CD4-positive, alpha-beta memory T cell (primary cell): ENCODE measurements around the gene THSD7B. TPM values are rescaled to one million over a fixed set of nuclear protein-coding genes. Genes with fewer than 3 reads are reported as not detected.
"Not testable (repeated sequence)": the region's sequence is repeated elsewhere in the genome, so short reads cannot be mapped to it uniquely, and the experiment has no call there.

Source experiments
- CTCF ChIA-PET: fragments of 350-600 bp; sonication (Branson Sonifier 250); formaldehyde crosslinking; loops from one replicate; lab custom pipeline; 2021; ENCODE audit warnings: inconsistent platforms; ENCODE audit not compliant: partially characterized antibody; lab: Charles Lee
- POLR2A ChIA-PET: fragments of 350-600 bp; sonication (Branson Sonifier 250); formaldehyde crosslinking; loops from one replicate; lab custom pipeline; 2021; ENCODE audit not compliant: partially characterized antibody; lab: Charles Lee
- DNase-seq, 5 donors: peaks; one replicate each; pipeline versions ENCODE4 v3.0.0 to v3.0.0-alpha.2; 2020 to 2022; ENCODE audit warnings: mixed read lengths in 1 of 5
- H3K27ac ChIP-seq: one replicate; pipeline ENCODE4 v1.7.0; 2013; ENCODE audit warnings: low read depth, low read length
- H3K27me3 ChIP-seq: 2 replicates; pipeline ENCODE4 v1.7.0; 2013; ENCODE audit warnings: mild to moderate bottlenecking, low read length, moderate library complexity; ENCODE audit not compliant: insufficient read depth
- H3K36me3 ChIP-seq: 2 replicates; pipeline ENCODE4 v1.7.0; 2013; ENCODE audit warnings: mild to moderate bottlenecking, low read length, moderate library complexity; ENCODE audit not compliant: insufficient read depth
- H3K4me1 ChIP-seq: 2 replicates; pipeline ENCODE4 v1.7.0; 2013; ENCODE audit warnings: mild to moderate bottlenecking, low read length, moderate library complexity; ENCODE audit not compliant: insufficient read depth
- H3K4me3 ChIP-seq, 2 donors: one replicate each; pipeline ENCODE4 v1.7.0; 2013; ENCODE audit warnings: low read length in 2 of 2, mild to moderate bottlenecking in 1 of 2
- H3K9me3 ChIP-seq, 2 donors: one replicate each; pipeline ENCODE4 v1.7.0; 2013; ENCODE audit warnings: low read length in 2 of 2, control low read depth in 1 of 2; ENCODE audit not compliant: control insufficient read depth in 1 of 2
- H3K27ac Mint-ChIP-seq, 7 donors: one replicate each; pipeline ENCODE4 v1.8.0; 2020 to 2021; ENCODE audit warnings: mixed read lengths in 7 of 7, mild to moderate bottlenecking in 6 of 7, inconsistent platforms in 3 of 7, moderate library complexity in 3 of 7
- H3K27me3 Mint-ChIP-seq, 2 donors: one replicate each; pipeline ENCODE4 v1.8.0; 2020 to 2021; ENCODE audit warnings: mixed read lengths in 2 of 2
- H3K36me3 Mint-ChIP-seq, 2 donors: one replicate each; pipeline ENCODE4 v1.8.0; 2020 to 2021; ENCODE audit warnings: mixed read lengths in 2 of 2, inconsistent platforms in 1 of 2, mild to moderate bottlenecking in 1 of 2
- H3K4me1 Mint-ChIP-seq, 4 donors: one replicate each; pipeline ENCODE4 v1.8.0; 2020 to 2021; ENCODE audit warnings: mixed read lengths in 4 of 4, mild to moderate bottlenecking in 1 of 4
- H3K4me3 Mint-ChIP-seq, 8 donors: one replicate each; pipeline ENCODE4 v1.8.0; 2020 to 2021; ENCODE audit warnings: mixed read lengths in 8 of 8, mild to moderate bottlenecking in 7 of 8, moderate library complexity in 6 of 8, inconsistent platforms in 3 of 8
- H3K9me3 Mint-ChIP-seq, 8 donors: one replicate each; pipeline ENCODE4 v1.8.0; 2020 to 2021; ENCODE audit warnings: mixed read lengths in 8 of 8, mild to moderate bottlenecking in 5 of 8, inconsistent platforms in 3 of 8, moderate library complexity in 1 of 8
- intact Hi-C: fragments of 100-400 bp; cut with micrococcal nuclease; formaldehyde crosslinking; loops from one replicate; pipeline ENCODE4 v1.15.1; 2023
- polyA plus RNA-seq, 2 donors: library from polyadenylated mRNA; unstranded; fragments of 300-500 nt; fragmentation: Illumina TruSeq; gene quantifications; one replicate each; pipeline ENCODE4 v1.2.3, GENCODE V29; 2021
- total RNA-seq, 2 experiments: library from RNA; stranded (reverse); gene quantifications; one replicate each; pipeline ENCODE4 v1.2.3, GENCODE V29; 2021

Gene THSD7B
- total and polyA plus RNA-seq, 4 experiments from 2014 or later, result not detected

GRCh38 chr2:136751406-136751805, 13.9 kb upstream of the THSD7B start:
- H3K36me3 ChIP-seq, result no peaks in the 10 kb centered on the region
- no peak overlapping the region for H3K27ac ChIP-seq
- H3K4me1 ChIP-seq, result no peaks in the 10 kb centered on the region
- Mint-ChIP-seq H3K4me3 (no peak overlapping the region), H3K4me1 (no peaks in the 10 kb centered on the region), H3K27me3 (peaks cover 0 to 12% of the 10 kb centered on the region in 2 donors), H3K9me3 (peaks cover 0 to 3% (median 0%) of the 10 kb centered on the region in 8 donors), H3K36me3 (no peaks in the 10 kb centered on the region), H3K27ac (no peak overlapping the region)
- intact Hi-C loops, result no loop called here
- DNase-seq, result no peak
- no peak overlapping the region for H3K4me3 ChIP-seq
- no peaks in the 10 kb centered on the region for H3K27me3 ChIP-seq
- ChIA-PET POLR2A (no interaction called here), CTCF (no interaction called here)
- no peaks in the 10 kb centered on the region for H3K9me3 ChIP-seq

GRCh38 chr2:136758504-136758903, 6.8 kb upstream of the THSD7B start:
- H3K4me1 Mint-ChIP-seq, H3K27me3 ChIP-seq, H3K4me1 ChIP-seq, H3K36me3 Mint-ChIP-seq, H3K4me3 ChIP-seq, H3K9me3 Mint-ChIP-seq, H3K27ac ChIP-seq, POLR2A ChIA-PET, CTCF ChIA-PET, intact Hi-C loops, H3K27ac Mint-ChIP-seq, H3K4me3 Mint-ChIP-seq, H3K36me3 ChIP-seq, DNase-seq, H3K9me3 ChIP-seq: not testable (repeated sequence)
- peaks cover 12 to 16% of the 10 kb centered on the region in 2 donors for H3K27me3 Mint-ChIP-seq

GRCh38 chr2:136764452-136765255, 691 bp upstream of the THSD7B start:
- peaks cover 38 to 41% of the 10 kb centered on the region in 2 donors for H3K27me3 Mint-ChIP-seq
- H3K4me1 Mint-ChIP-seq, result peaks cover 0 to 15% (median 2%) of the 10 kb centered on the region in 4 donors
- H3K27ac ChIP-seq, result no peak overlapping the region
- DNase-seq, result no peak
- H3K4me3 Mint-ChIP-seq, result peak overlapping the region in 3 of 8 donors; percentile 13 to 63 (median 50)
- H3K9me3 Mint-ChIP-seq, result peaks cover 0 to 6% (median 4%) of the 10 kb centered on the region in 8 donors
- H3K27ac Mint-ChIP-seq, result no peak overlapping the region
- no peak overlapping the region for H3K4me3 ChIP-seq
- H3K36me3 Mint-ChIP-seq, result no peaks in the 10 kb centered on the region
- intact Hi-C loops, result no loop called here
- H3K4me1 ChIP-seq, result no peaks in the 10 kb centered on the region
- H3K27me3 ChIP-seq, result peaks cover 6% of the 10 kb centered on the region
- H3K36me3 ChIP-seq, result no peaks in the 10 kb centered on the region
- H3K9me3 ChIP-seq, result no peaks in the 10 kb centered on the region
- ChIA-PET CTCF (no interaction called here), POLR2A (no interaction called here)

- Mint-ChIP-seq H3K4me1 (peaks cover 0 to 15% (median 2%) of the 10 kb centered on the region in 4 donors), H3K36me3 (no peaks in the 10 kb centered on the region), H3K4me3 (peak overlapping the region in 3 of 8 donors; percentile 8 to 24 (median 20)), H3K27me3 (peaks cover 38% of the 10 kb centered on the region in 2 donors), H3K27ac (no peak overlapping the region), H3K9me3 (peaks cover 0 to 6% (median 2%) of the 10 kb centered on the region in 8 donors)
- H3K36me3 ChIP-seq, result no peaks in the 10 kb centered on the region
- CTCF ChIA-PET, result no interaction called here
- no peaks in the 10 kb centered on the region for H3K4me1 ChIP-seq
- no peak overlapping the region for H3K4me3 ChIP-seq
- H3K27ac ChIP-seq, result no peak overlapping the region
- H3K9me3 ChIP-seq, result no peaks in the 10 kb centered on the region
- intact Hi-C loops, result no loop called here
- H3K27me3 ChIP-seq, result peaks cover 6% of the 10 kb centered on the region
- DNase-seq, result no peak
- POLR2A ChIA-PET, result no interaction called here
Measured at GRCh38 chr2:136766073-136766404, 694 bp downstream of the THSD7B start.

- H3K9me3 Mint-ChIP-seq, result peaks cover 0 to 6% (median 2%) of the 10 kb centered on the region in 8 donors
- POLR2A ChIA-PET, result no interaction called here
- peaks cover 0 to 15% (median 2%) of the 10 kb centered on the region in 4 donors for H3K4me1 Mint-ChIP-seq
- no peaks in the 10 kb centered on the region for H3K36me3 Mint-ChIP-seq
- H3K27ac ChIP-seq, result no peak overlapping the region
- H3K27me3 Mint-ChIP-seq, result peaks cover 35 to 40% of the 10 kb centered on the region in 2 donors
- no peaks in the 10 kb centered on the region for H3K4me1 ChIP-seq
- no peaks in the 10 kb centered on the region for H3K9me3 ChIP-seq
- intact Hi-C loops, result no loop called here
- H3K4me3 ChIP-seq, result no peak overlapping the region
- peaks cover 6% of the 10 kb centered on the region for H3K27me3 ChIP-seq
- CTCF ChIA-PET, result no interaction called here
- no peak overlapping the region for H3K27ac Mint-ChIP-seq
- H3K36me3 ChIP-seq, result no peaks in the 10 kb centered on the region
- H3K4me3 Mint-ChIP-seq, result no peak overlapping the region
- no peak for DNase-seq
Measured at GRCh38 chr2:136767030-136767429, 1.7 kb downstream of the THSD7B start.

GRCh38 chr2:136769871-136770270, 4.5 kb downstream of the THSD7B start:
- no peak overlapping the region for H3K4me3 ChIP-seq
- peaks cover 19 to 21% of the 10 kb centered on the region in 2 donors for H3K27me3 Mint-ChIP-seq
- no peak overlapping the region for H3K4me3 Mint-ChIP-seq

GRCh38 chr2:136770384-136770783, 5.0 kb downstream of the THSD7B start:
- Histone ChIP-seq H3K36me3 (no peaks in the 10 kb centered on the region), H3K27ac (no peak overlapping the region), H3K4me3 (no peak overlapping the region), H3K9me3 (no peaks in the 10 kb centered on the region), H3K4me1 (no peaks in the 10 kb centered on the region), H3K27me3 (peaks cover 6% of the 10 kb centered on the region)
- peaks cover 0 to 6% (median 0%) of the 10 kb centered on the region in 8 donors for H3K9me3 Mint-ChIP-seq
- peaks cover 0 to 7% (median 2%) of the 10 kb centered on the region in 4 donors for H3K4me1 Mint-ChIP-seq
- peaks cover 18 to 19% of the 10 kb centered on the region in 2 donors for H3K27me3 Mint-ChIP-seq
- no peak overlapping the region for H3K4me3 Mint-ChIP-seq
- H3K27ac Mint-ChIP-seq, result no peak overlapping the region
- ChIA-PET CTCF (no interaction called here), POLR2A (no interaction called here)
- H3K36me3 Mint-ChIP-seq, result no peaks in the 10 kb centered on the region
- no peak for DNase-seq
- intact Hi-C loops, result no loop called here

More at GRCh38 chr2:136769871-136770270, 4.5 kb downstream of the THSD7B start:
- no peak for DNase-seq
- CTCF ChIA-PET, result no interaction called here
- POLR2A ChIA-PET, result no interaction called here
- H3K9me3 Mint-ChIP-seq, result peaks cover 0 to 6% (median 0%) of the 10 kb centered on the region in 8 donors
- Histone ChIP-seq H3K27ac (no peak overlapping the region), H3K27me3 (peaks cover 6% of the 10 kb centered on the region), H3K4me1 (no peaks in the 10 kb centered on the region), H3K9me3 (no peaks in the 10 kb centered on the region), H3K36me3 (no peaks in the 10 kb centered on the region)
- no peak overlapping the region for H3K27ac Mint-ChIP-seq
- H3K4me1 Mint-ChIP-seq, result peaks cover 0 to 8% (median 2%) of the 10 kb centered on the region in 4 donors
- H3K36me3 Mint-ChIP-seq, result no peaks in the 10 kb centered on the region
- intact Hi-C loops, result no loop called here
